HepG2 (cell line): Measurements from ENCODE around the gene CEBPB. TPM values are rescaled to one million over a fixed set of nuclear protein-coding genes. Genes with fewer than 3 reads are reported as not detected.

Experiments
- DNMT1 ChIP-seq: sonication (generic); formaldehyde crosslinking; IDR thresholded peaks from 2 replicates; pipeline ENCODE4 v1.5.1; 2020; ENCODE audit warnings: mild to moderate bottlenecking, missing genetic modification reagents
- HHEX ChIP-seq: IDR thresholded peaks from 2 replicates; pipeline ENCODE4 v1.6.1; 2016; ENCODE audit warnings: control low read depth
- IRF2 ChIP-seq: IDR thresholded peaks from 2 replicates; pipeline ENCODE4 v1.6.1; 2018; ENCODE audit warnings: missing genetic modification reagents, missing compliant biosample characterization
- KLF11 ChIP-seq: IDR thresholded peaks from 2 replicates; pipeline ENCODE4 v1.6.1; 2016; ENCODE audit warnings: missing compliant biosample characterization
- MYPOP ChIP-seq: sonication (generic); formaldehyde crosslinking; IDR thresholded peaks from 2 replicates; pipeline ENCODE4 v1.8.1; 2023; ENCODE audit warnings: mild to moderate bottlenecking, moderate library complexity, missing genetic modification reagents
- NR0B2 ChIP-seq: sonication (generic); formaldehyde crosslinking; IDR thresholded peaks from 2 replicates; pipeline ENCODE4 v1.4.0; 2020; ENCODE audit warnings: mild to moderate bottlenecking, missing genetic modification reagents
- POLR2A ChIP-seq, 2 experiments: IDR thresholded peaks; 2 replicates each; pipeline ENCODE4 v1.6.1; 2011; ENCODE audit warnings: low read depth in 2 of 2, low read length in 2 of 2, mild to moderate bottlenecking in 1 of 2, moderate library complexity in 1 of 2; ENCODE audit not compliant: insufficient read depth in 1 of 2
- PRMT3 ChIP-seq: sonication (generic); formaldehyde crosslinking; IDR thresholded peaks from 2 replicates; pipeline ENCODE4 v1.8.1; 2022; ENCODE audit warnings: low read depth, mild to moderate bottlenecking, moderate library complexity, missing genetic modification reagents, borderline replicate concordance
- RELA ChIP-seq: sonication (generic); formaldehyde crosslinking; IDR thresholded peaks from 2 replicates; pipeline ENCODE4 v1.4.0; 2020; ENCODE audit warnings: missing genetic modification reagents
- RNF2 ChIP-seq: fragments of 450-650 bp; conservative IDR thresholded peaks from 2 replicates; pipeline ENCODE4 v1.6.1; 2016; ENCODE audit warnings: low read depth
- SKIL ChIP-seq: sonication (generic); formaldehyde crosslinking; IDR thresholded peaks from 2 replicates; pipeline ENCODE4 v1.8.0; 2022; ENCODE audit warnings: missing genetic modification reagents, mild to moderate bottlenecking, moderate library complexity, borderline replicate concordance
- SMYD3 ChIP-seq: sonication (generic); formaldehyde crosslinking; IDR thresholded peaks from 2 replicates; pipeline ENCODE4 v1.8.1; 2023; ENCODE audit warnings: mild to moderate bottlenecking, missing genetic modification reagents
- SRSF4 ChIP-seq: fragments of 200-400 bp; formaldehyde crosslinking; IDR thresholded peaks from one replicate; pipeline ENCODE4 v1.6.1; 2018; ENCODE audit warnings: mild to moderate bottlenecking, low read depth, low read length, moderate library complexity; ENCODE audit not compliant: poor library complexity, severe bottlenecking
- SRY ChIP-seq: sonication (generic); formaldehyde crosslinking; IDR thresholded peaks from 2 replicates; pipeline ENCODE4 v1.8.0; 2022; ENCODE audit warnings: mild to moderate bottlenecking, missing genetic modification reagents
- TAF1 ChIP-seq: sonication (generic); formaldehyde crosslinking; IDR thresholded peaks from 2 replicates; pipeline ENCODE4 v1.4.0; 2020; ENCODE audit warnings: missing genetic modification reagents
- TBP ChIP-seq: sonication (generic); formaldehyde crosslinking; IDR thresholded peaks from 2 replicates; pipeline ENCODE4 v1.5.0; 2020; ENCODE audit warnings: missing genetic modification reagents
- TERF1 ChIP-seq: sonication (generic); formaldehyde crosslinking; IDR thresholded peaks from 2 replicates; pipeline ENCODE4 v1.8.0; 2022; ENCODE audit warnings: mild to moderate bottlenecking, missing genetic modification reagents, moderate library complexity
- ZBTB34 ChIP-seq: sonication (generic); formaldehyde crosslinking; IDR thresholded peaks from 2 replicates; pipeline ENCODE4 v1.8.0; 2022; ENCODE audit warnings: mild to moderate bottlenecking, missing genetic modification reagents
- ZNF18 ChIP-seq: sonication (generic); formaldehyde crosslinking; IDR thresholded peaks from 2 replicates; pipeline ENCODE4 v1.8.0; 2022; ENCODE audit warnings: mild to moderate bottlenecking, missing genetic modification reagents; ENCODE audit not compliant: insufficient replicate concordance
- ZNF570 ChIP-seq: sonication (generic); formaldehyde crosslinking; IDR thresholded peaks from 2 replicates; pipeline ENCODE4 v1.4.0; 2020; ENCODE audit warnings: mild to moderate bottlenecking, missing genetic modification reagents, borderline replicate concordance
- ZNF615 ChIP-seq: sonication (generic); formaldehyde crosslinking; IDR thresholded peaks from 2 replicates; pipeline ENCODE4 v1.5.0; 2020; ENCODE audit warnings: mild to moderate bottlenecking, missing genetic modification reagents, borderline replicate concordance
- ZNF772 ChIP-seq: sonication (generic); formaldehyde crosslinking; IDR thresholded peaks from 2 replicates; pipeline ENCODE4 v1.5.0; 2020; ENCODE audit warnings: mild to moderate bottlenecking, missing genetic modification reagents
- ZNF781 ChIP-seq: sonication (generic); formaldehyde crosslinking; IDR thresholded peaks from 2 replicates; pipeline ENCODE4 v1.5.1; 2020; ENCODE audit warnings: borderline replicate concordance, mild to moderate bottlenecking, missing genetic modification reagents; ENCODE audit errors: not compliant biosample characterization
- polyA plus RNA-seq, 8 experiments: library from polyadenylated mRNA; depleted of rRNA in 3 of 8; stranded (reverse) in 7 of 8; unstranded in 1 of 8; fragments of >200 nt; fragmentation: Illumina TruSeq in 4 of 8; extraction: Trizol in 4 of 8; gene quantifications; 2 replicates each; pipeline versions ENCODE4 v1.2.1 to v1.2.3, GENCODE V29; 2011 to 2016; ENCODE audit warnings: low read depth in 4 of 8, missing spikeins in 1 of 8, mixed read lengths in 1 of 8; ENCODE audit not compliant: insufficient read depth in 1 of 8
- total RNA-seq, 5 experiments: library from RNA; depleted of rRNA; stranded (reverse); fragments of >200 nt; fragmentation: Illumina TruSeq; extraction: Trizol; gene quantifications; 2 replicates each; pipeline ENCODE4 v1.2.3, GENCODE V29; 2016; ENCODE audit warnings: low read depth in 1 of 5

The CEBPB gene
- total and polyA plus RNA-seq, 2 of the 13 experiments (the other 11 are each of a cell fraction or from before 2014, with no cell fraction given): 18.5 to 28.2 TPM

- TF ChIP-seq HHEX (CRISPR knock-in tag) (no peak), ZNF781 (CRISPR knock-in tag) (peak; percentile 20), RELA (CRISPR knock-in tag) (no peak), ZNF570 (CRISPR knock-in tag) (no peak), TBP (CRISPR knock-in tag) (no peak), RNF2 (no peak), SKIL (CRISPR knock-in tag) (no peak), SMYD3 (no peak), SRY (no peak), ZNF772 (CRISPR knock-in tag) (no peak), DNMT1 (CRISPR knock-in tag) (no peak), ZNF615 (CRISPR knock-in tag) (no peak), POLR2A (IDR thresholded peaks at IDR 0.05; ENCODE audit: insufficient read depth in 1 of 2, low read depth in 2 of 2, low read length in 2 of 2) (peak in 1 of 2 experiments; percentile 64; a peak in 2 of 4 replicates), NR0B2 (CRISPR knock-in tag) (no peak; the same call in 1 of the 2 replicates), ZBTB34 (0 out of 2 replicates have a peak, but pooled peaks have one; percentile 3), SRSF4 (no peak), TAF1 (CRISPR knock-in tag) (peak; percentile 40; the same call in 1 of the 2 replicates), ZNF18 (no peak), MYPOP (CRISPR knock-in tag) (no peak), TERF1 (CRISPR knock-in tag) (no peak), KLF11 (CRISPR knock-in tag) (no peak), IRF2 (CRISPR knock-in tag) (no peak), PRMT3 (CRISPR knock-in tag) (no peak)
These were observed 2.7 kb downstream of the CEBPB start (continued) for GRCh38 chr20:50193199-50193835.
